B cell (primary cell): ENCODE data around the gene CRHR1.

Experiments used
- EZH2 ChIP-seq: IDR thresholded peaks from 2 replicates; pipeline ENCODE4 v1.6.1; 2012; ENCODE audit warnings: borderline replicate concordance, low read depth, mild to moderate bottlenecking, moderate library complexity, low read length; ENCODE audit not compliant: insufficient read depth, poor library complexity, severe bottlenecking
- TF ChIP-seq, protein P1 (sequence below): fragments of 200-600 bp; IDR thresholded peaks from one replicate; pipeline ENCODE4 v1.8.0; 2022; ENCODE audit warnings: antibody characterized with exemption, mild to moderate bottlenecking

DNA sequence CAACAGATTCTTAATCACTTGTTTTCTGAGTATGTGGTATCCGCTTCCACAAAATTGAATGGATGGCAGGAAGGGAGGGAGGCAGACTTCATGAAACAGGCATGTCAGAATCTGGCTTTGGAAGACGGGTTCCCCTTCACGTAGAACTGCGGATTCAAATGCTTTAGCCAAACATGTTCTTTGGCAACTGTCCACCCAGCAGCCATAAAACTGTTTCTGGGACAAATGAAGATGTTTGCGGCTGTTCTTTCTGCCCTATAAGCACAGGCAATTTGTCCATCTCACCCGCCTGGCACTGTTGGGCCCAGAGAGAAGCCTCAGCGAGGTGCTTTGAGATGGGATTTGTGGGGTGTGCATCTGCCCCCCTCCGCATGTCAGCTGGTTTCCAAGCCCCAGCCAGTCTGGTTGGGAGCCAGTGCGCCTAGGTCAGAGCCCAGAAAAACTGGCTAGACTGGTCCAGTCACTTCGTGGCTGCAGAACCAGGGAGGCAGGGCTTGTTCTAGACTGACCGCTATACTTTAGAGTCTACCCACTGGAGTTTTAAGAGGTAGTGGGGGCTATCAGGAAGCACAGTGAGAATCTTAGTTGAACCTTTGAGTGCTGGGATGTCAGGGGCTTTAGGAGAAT, 6.3 kb downstream of the CRHR1 start:
- TF ChIP-seq, protein P1, sequence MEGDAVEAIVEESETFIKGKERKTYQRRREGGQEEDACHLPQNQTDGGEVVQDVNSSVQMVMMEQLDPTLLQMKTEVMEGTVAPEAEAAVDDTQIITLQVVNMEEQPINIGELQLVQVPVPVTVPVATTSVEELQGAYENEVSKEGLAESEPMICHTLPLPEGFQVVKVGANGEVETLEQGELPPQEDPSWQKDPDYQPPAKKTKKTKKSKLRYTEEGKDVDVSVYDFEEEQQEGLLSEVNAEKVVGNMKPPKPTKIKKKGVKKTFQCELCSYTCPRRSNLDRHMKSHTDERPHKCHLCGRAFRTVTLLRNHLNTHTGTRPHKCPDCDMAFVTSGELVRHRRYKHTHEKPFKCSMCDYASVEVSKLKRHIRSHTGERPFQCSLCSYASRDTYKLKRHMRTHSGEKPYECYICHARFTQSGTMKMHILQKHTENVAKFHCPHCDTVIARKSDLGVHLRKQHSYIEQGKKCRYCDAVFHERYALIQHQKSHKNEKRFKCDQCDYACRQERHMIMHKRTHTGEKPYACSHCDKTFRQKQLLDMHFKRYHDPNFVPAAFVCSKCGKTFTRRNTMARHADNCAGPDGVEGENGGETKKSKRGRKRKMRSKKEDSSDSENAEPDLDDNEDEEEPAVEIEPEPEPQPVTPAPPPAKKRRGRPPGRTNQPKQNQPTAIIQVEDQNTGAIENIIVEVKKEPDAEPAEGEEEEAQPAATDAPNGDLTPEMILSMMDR, result no peak
- TF ChIP-seq EZH2, result no peak
